Testis (tissue), 2 donors: ENCODE measurements around the gene SUGT1.

ENCODE experiments used
- POLR2A ChIP-seq: fragments of 450-650 bp; IDR thresholded peaks from one replicate; pipeline ENCODE4 v1.6.1; 2017; ENCODE audit warnings: antibody characterized with exemption, mild to moderate bottlenecking, moderate library complexity
- TF ChIP-seq, protein P1 (sequence below), 3 experiments: fragments of 450-650 bp in 2 of 3; fragments of 200-600 bp in 1 of 3; sonication (generic) in 1 of 3; IDR thresholded peaks; one replicate each; pipeline ENCODE4 v1.5.1; 2016 to 2019; ENCODE audit warnings: antibody characterized with exemption in 3 of 3, mild to moderate bottlenecking in 2 of 3, moderate library complexity in 1 of 3

DNA sequence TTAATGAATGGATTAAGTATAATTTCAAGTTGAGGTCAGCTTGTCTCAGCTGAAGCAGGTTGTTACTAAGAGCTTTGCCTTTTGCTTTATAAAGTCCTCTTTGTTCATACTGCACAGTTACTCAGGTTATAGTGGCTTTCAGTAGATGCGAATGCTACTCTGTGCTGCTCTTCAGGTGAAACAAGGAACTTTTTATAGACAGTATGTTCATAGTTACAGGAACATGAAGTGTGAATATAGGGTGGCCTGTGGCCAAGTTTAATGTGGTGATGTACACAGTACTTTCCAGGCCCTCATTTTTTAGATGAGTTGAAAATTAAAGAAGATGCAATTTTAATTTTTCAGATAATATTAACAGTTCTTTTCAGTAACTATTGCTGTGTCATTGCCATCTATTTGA, 20.8 kb downstream of the SUGT1 start:
- TF ChIP-seq, protein P1, sequence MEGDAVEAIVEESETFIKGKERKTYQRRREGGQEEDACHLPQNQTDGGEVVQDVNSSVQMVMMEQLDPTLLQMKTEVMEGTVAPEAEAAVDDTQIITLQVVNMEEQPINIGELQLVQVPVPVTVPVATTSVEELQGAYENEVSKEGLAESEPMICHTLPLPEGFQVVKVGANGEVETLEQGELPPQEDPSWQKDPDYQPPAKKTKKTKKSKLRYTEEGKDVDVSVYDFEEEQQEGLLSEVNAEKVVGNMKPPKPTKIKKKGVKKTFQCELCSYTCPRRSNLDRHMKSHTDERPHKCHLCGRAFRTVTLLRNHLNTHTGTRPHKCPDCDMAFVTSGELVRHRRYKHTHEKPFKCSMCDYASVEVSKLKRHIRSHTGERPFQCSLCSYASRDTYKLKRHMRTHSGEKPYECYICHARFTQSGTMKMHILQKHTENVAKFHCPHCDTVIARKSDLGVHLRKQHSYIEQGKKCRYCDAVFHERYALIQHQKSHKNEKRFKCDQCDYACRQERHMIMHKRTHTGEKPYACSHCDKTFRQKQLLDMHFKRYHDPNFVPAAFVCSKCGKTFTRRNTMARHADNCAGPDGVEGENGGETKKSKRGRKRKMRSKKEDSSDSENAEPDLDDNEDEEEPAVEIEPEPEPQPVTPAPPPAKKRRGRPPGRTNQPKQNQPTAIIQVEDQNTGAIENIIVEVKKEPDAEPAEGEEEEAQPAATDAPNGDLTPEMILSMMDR (IDR thresholded peaks at IDR 0.05), result no peak
- no peak for TF ChIP-seq POLR2A
